ENCODE data around the gene ST6GALNAC6. TPM values are rescaled to one million over a fixed set of nuclear protein-coding genes. Genes with fewer than 3 reads are reported as not detected.
"Not testable (repeated sequence)": the region's sequence is repeated elsewhere in the genome, so short reads cannot be mapped to it uniquely, and the experiment has no call there.

The ST6GALNAC6 gene
- total RNA-seq, 1 experiment from 2014 or later, result 47.3 TPM

DNA sequence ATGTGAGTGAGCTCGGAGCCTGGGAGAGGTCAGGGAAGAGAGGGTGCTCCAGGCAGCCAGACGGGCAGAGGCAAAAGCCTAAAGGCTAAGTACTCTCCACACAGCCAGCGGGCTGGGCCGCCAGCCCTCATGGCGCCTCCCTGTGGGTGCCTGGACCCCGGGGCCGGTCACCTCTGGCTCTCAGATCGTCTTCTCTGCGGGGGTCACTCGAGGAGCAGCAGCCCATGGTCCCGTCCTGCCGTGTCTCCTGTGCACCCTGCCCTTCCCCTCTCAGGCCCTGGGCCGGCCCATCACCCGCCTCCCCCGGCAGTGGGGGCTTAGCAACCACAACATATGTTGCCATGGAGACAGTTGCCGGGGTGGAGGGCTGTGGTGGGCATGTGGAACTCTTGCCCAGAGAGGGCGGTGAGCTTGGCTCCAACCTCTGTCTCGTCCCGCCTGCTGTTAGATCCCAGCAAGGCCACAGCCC is 26.1 kb downstream of the ST6GALNAC6 start:
- Histone ChIP-seq H3K4me3 (no peak overlapping the region), H3K36me3 (peaks cover 10% of the 10 kb centered on the region), H3K27me3 (no peaks in the 10 kb centered on the region), H3K9me3 (no peaks in the 10 kb centered on the region)
- DNase-seq, result no peak

DNA sequence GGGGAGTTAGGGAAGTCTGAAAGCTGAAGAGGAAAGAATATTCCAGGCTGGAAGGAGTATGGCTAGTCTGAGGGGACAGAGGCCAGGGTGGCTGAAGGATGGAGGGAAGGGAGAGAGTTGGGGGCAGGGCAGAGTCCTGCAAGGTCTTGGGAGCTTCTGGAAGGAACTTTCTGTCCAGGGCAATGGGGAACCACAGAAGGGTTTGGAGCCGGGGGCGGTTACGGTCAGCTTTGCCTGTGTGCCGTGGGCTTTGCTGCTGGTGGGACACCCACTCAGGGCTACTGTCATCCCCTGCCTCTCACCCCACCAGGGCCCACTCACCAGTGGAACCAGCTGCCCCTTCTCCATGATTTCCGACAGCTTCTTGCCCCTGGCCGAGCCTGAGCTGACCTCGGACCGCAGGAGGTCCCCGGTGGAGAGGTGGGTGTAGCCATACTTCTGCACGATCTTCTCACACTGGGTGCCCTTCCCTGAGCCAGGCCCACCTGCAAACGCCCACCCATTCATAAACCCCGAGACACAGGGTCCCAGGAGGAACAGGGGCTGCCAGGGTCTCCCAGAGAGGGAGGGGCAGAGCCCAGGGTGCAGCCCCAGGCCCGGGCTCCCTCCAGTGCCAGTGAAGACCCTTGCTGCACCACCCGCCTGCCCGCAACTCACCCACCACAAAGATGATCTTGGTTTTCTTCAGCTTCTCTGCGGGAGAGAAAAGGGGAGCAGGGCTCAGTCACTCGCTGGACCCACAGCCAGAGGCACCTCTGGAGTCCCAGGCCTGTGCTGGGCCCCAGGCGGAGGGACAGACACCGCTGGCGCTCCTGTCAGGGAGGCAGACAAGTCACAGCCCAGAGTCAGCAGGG is 26.8 kb downstream of the ST6GALNAC6 start:
- H3K4me3 ChIP-seq, result no peak overlapping the region
- H3K36me3 ChIP-seq, result peaks cover 10% of the 10 kb centered on the region
- H3K27me3 ChIP-seq, result no peaks in the 10 kb centered on the region
- no peak for DNase-seq
- H3K9me3 ChIP-seq, result no peaks in the 10 kb centered on the region

DNA sequence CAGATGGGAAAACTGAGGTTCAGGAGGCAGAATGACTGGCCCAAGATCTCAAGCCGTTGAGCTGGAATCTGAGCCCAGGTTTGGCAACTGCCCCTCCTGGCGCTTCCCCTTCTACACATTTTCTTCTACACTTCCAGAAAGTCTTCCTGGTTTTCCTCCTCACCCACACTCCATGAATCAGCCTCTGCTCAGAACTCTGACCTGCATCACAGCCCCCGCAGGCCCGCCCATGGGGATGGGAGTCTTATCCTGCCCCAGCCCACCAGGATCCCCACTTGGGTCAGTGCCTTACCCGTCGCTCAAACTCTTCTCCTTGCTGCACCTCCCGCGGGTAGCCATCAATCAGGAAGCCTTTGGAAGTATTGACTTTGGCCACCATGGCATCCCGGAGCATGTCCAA is 27.9 kb downstream of the ST6GALNAC6 start:
- H3K27me3 ChIP-seq, result no peaks in the 10 kb centered on the region
- no peaks in the 10 kb centered on the region for H3K9me3 ChIP-seq
- H3K4me3 ChIP-seq, result no peak overlapping the region
- DNase-seq, result no peak
- H3K36me3 ChIP-seq, result peaks cover 14% of the 10 kb centered on the region

DNA sequence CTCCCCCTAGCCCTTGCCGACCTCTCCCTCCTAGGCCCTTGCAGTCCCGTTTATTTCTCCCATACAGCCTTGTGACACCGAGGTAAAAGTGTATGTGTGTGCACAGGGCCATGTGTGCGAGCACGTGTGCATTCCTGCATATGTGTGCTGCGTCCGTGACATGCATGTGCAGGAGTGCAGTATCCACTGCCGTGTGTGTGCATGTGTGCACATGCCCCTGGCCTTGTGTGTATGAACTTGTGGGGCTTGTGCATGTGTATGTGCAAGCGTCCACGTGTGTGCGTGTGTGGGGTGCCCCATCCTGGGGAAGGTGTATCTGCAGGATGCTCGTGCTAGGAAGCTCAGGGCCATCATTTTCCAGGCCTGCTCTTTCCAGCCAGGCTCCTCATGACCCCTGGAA is 28.5 kb downstream of the ST6GALNAC6 start:
- Histone ChIP-seq H3K27me3 (no peaks in the 10 kb centered on the region), H3K9me3 (no peaks in the 10 kb centered on the region), H3K4me3 (no peak overlapping the region), H3K36me3 (peaks cover 14% of the 10 kb centered on the region)
- DNase-seq, result no peak

DNA sequence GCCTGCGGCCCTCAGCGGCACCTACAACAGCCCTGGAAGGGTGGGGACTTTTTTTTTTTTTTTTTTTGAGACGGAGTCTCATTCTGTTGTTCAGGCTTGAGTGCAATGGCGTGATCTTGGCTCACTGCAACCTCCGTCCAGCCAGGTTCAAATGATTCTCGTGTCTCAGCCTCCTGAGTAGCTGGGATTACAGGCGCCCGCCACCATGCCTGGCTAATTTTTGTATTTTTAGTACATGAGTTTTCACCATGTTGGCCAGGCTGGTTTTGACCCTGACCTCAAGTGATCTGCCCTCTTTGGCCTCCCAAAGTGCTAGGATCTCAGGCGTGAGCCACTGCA is 29.3 kb downstream of the ST6GALNAC6 start:
- not testable (repeated sequence) for H3K9me3 ChIP-seq, H3K4me3 ChIP-seq, DNase-seq, H3K27me3 ChIP-seq
- H3K36me3 ChIP-seq, result peaks cover 14% of the 10 kb centered on the region

DNA sequence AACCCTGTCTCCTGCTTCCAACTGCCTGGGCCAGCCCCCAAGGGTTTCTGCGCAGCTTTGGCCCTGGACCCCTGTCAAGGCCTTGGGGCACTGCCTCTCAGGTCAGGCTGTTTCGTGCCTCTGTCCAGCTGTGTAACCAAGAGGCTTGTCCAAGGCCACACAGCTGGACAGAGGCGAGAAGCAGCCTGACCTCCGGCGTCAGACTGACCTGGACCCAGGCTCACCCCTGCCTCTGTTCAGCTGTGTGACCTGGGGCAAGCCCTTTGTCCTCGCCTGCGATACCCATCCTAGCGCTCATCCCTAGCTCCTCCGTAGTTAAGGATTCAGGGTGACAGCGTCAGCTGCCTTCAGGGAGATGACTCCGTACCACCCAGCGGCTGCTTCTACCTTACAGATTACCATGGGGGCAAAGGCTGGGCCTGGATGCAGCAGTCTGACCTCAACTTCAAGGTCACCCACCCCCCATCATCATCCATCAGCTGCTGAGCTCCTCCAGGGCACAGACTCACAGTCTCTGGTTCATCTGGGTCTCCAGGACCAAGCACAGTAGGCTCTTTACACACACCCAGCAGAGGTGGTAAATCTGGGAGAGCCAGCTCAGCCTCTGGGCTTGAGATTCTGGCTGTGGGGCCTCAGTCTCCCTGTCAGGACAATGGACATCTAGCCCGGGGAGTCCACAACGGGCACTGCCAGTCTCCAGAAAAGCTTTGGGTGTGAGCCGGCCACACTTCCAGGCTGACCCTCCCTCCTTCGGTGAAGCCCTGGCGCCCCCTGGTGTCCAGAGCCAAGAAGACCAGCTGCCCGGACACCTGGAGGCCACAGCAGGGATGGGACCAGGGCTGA is 29.9 kb downstream of the ST6GALNAC6 start:
- Histone ChIP-seq H3K4me3 (no peak overlapping the region), H3K27me3 (no peaks in the 10 kb centered on the region), H3K36me3 (peaks cover 14% of the 10 kb centered on the region), H3K9me3 (no peaks in the 10 kb centered on the region)
- DNase-seq, result peak; percentile 73

DNA sequence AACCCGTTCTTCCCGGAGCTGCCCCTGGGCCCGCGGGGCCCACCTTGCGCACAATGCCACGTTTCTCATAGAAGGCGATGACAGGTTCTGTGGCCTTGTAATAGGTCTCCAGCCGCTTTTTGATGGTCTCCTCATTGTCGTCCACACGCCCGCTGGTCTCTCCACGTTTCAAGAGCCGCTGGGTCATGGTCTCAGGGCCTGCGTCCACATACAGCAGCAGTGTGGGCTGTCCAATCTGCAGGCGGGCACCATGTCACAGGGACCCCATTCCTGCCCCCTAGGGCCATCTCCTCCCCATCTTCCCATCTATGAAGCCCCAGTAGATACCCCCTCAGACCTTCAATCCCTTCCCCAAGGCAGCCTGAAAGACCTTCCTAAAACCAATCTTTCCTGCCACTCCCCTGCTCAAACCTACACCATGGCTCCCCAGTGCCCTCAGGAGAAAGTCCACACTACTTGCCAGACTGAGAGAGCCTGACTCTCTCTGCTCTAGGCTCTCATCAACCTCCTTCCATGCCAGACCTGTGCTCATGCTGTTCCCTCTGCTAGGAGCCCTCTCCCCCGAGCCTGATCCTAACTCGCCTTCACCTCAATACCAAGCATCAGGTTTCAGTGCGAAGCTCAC is 31.0 kb downstream of the ST6GALNAC6 start:
- H3K27me3 ChIP-seq, result no peaks in the 10 kb centered on the region
- no peak overlapping the region for H3K4me3 ChIP-seq
- no peaks in the 10 kb centered on the region for H3K9me3 ChIP-seq
- peaks cover 12% of the 10 kb centered on the region for H3K36me3 ChIP-seq
- DNase-seq, result no peak

DNA sequence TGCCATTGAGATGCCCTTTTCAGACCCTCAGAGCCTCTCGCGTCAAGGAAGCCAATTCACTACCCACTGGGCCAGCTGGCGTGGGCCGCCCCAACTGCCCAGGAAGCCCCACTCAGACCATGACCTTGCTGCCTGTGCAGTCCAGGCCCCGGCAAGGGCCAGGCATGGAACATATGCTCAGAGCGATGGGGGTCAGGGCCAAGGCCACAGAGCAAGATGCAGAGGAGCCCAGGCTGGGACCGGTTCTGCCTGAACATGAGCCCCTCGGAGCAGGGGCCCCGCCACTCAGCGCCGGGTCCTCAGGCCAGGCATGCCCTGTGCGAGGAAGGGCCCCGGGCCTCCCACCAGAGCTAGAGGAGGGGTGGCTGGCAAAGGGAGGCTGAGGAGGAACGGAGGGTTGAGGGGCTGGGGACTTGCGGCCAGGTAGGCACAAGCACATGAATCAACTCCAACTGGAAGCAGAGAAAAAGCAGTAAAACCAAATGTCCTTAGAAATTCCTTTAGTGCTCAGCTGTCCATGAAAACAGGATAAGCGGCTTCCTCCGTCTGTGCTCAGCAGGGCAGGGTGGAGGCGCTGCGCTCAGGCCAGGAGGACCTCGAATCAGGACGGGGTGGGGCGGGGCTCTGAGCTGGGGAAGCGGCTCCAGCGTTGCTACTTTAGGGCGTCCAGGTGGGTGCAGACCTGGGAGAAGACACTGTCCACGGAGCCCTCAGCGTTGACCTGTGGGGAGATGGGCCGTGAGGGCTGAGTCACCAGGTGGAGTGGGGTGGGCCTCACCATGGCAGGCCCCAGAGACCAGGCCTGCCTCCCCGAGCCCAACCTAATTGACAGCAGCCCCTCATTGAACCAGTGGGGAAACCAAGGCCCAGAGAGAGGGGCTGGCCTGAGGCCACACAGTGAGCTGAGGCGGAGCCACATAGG is 31.8 kb downstream of the ST6GALNAC6 start:
- no peak overlapping the region for H3K4me3 ChIP-seq
- H3K27me3 ChIP-seq, result no peaks in the 10 kb centered on the region
- DNase-seq, result no peak
- H3K36me3 ChIP-seq, result peaks cover 8% of the 10 kb centered on the region
- H3K9me3 ChIP-seq, result no peaks in the 10 kb centered on the region

DNA sequence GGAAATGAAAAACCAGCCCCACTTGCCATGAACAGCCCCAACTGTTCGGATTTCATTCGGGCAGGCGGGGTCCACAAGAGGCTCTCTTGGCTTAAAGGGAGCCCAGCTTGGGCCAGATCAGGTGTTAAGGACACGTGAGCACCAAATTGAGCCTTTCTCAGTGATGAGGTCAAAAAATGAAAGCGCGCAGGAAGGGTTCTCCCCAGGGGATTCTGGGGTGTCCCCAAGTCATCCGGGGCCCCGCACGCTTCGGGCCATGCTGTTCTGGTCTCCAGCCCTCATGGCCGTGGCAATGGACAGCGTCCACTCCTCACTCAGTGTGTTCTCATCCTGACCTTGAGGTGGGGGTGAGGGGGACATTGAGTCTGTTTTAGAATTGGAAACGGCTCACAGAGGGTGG is 32.9 kb downstream of the ST6GALNAC6 start:
- Histone ChIP-seq H3K36me3 (peaks cover 4% of the 10 kb centered on the region), H3K27me3 (no peaks in the 10 kb centered on the region), H3K4me3 (no peak overlapping the region), H3K9me3 (no peaks in the 10 kb centered on the region)
- DNase-seq, result no peak

DNA sequence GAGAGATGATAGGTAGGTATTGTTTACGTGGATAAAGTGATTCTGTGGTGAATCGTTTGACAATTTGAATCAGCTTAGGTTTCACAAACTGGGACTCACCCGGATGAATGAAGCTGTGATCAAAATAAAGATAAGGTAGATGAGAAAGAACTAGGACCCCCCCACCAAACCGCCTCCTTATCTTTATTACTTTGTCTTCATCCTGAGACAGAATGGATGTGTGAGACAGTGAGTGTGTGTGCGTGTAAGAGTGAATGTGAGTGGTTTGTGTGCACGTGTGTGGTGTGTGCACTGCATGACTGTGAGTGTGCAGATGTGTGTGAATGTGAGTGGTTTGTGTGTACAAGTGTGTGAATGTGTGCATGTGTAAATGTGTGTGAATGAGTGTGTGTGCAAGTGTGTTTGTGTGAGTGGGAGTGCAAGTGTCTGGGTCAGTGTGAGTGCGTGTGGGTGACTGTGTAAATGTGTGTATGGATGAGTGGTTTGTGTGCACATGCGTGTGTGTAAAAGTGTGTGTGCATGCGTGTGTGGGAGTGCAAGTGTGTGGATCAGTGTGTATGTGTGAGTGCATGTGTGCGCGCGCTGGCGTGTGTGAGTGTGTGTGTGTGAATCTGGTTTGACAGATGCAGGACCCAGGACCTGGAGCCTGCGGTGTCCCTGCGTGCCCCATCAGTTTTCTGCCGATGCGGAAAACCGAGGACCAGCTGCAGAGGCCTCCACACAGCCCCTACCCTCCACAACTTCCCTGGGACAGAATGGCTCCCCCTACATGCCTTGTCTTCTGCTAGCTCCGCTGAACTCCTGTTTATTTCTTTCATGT is 33.5 kb downstream of the ST6GALNAC6 start:
- DNase-seq, result no peak
- Histone ChIP-seq H3K4me3 (no peak overlapping the region), H3K27me3 (no peaks in the 10 kb centered on the region), H3K36me3 (peaks cover 4% of the 10 kb centered on the region; the same call in 1 of the 2 replicates), H3K9me3 (no peaks in the 10 kb centered on the region)

DNA sequence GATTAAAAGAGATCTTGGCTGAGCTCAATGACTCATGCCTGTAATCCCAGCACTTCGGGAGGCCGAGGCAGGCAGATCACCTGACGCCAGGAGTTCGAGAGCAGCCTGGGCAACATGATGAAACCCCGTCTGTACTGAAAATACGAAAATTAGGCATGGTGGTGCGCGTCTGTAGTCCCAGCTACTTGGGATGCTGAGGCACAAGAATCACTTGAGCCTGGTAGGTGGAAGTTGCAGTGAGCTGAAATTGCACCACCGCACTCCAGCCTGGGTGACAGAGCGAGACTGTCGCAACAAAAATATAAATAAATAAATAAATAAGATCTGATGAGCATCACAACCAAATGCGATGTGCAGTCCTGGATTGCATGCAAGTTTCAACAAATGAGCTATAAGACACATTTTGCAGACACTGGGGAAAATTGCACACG is 36.2 kb downstream of the ST6GALNAC6 start:
- Histone ChIP-seq H3K9me3 (no peaks in the 10 kb centered on the region), H3K4me3 (no peak overlapping the region), H3K36me3 (peaks cover 4% of the 10 kb centered on the region; the same call in 1 of the 2 replicates)

DNA sequence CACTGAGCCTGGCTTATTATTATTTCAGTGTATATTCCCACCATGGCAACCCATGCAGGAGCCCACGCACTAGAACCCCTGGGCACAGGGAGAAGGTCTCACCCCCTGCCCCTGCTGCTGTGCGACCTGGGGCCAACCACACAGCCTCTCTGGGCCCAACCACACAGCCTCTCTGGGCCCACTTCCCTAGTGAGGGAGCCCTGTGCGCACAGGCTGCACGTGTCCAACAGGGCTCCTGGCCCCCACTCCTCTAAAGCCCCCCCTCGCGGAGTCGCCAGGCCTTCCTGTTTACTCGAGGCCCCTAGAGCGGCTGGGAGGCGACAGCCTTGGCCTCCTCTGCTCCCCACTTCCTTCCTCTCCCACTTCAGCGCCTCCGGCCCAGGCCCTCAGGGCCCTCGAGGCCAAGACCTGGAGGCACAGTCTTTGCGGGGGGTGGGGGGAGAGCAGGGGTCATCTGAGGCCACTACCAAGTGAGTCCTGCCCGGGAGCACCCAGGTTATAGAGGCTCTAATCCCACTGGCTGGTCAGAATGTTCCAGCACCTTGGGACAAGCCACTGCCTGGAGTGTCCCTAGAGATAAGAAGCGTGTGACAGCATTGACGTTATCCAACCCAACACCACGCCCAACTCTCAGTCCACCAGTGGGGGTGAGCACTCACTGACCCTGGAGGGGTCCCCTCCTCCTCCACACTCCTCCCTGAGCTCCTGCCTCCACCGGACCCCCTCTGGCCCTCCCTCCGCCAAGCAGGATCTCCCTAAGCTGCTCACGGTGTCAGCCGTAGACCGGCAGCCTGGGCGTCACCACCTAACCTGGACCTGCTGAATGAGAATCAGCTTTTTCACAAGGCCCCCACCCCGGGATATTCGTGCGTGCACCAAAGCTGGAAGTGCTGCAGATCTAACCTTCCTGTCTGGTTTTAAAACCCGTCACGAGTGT is 37.1 kb downstream of the ST6GALNAC6 start:
- Histone ChIP-seq H3K4me3 (no peak overlapping the region), H3K36me3 (peaks cover 3% of the 10 kb centered on the region; the same call in 1 of the 2 replicates), H3K9me3 (no peaks in the 10 kb centered on the region), H3K27me3 (no peaks in the 10 kb centered on the region)
- no peak for DNase-seq

More for the DNA sequence above, 36.2 kb downstream of the ST6GALNAC6 start:
- H3K27me3 ChIP-seq, result no peaks in the 10 kb centered on the region
- no peak for DNase-seq

DNA sequence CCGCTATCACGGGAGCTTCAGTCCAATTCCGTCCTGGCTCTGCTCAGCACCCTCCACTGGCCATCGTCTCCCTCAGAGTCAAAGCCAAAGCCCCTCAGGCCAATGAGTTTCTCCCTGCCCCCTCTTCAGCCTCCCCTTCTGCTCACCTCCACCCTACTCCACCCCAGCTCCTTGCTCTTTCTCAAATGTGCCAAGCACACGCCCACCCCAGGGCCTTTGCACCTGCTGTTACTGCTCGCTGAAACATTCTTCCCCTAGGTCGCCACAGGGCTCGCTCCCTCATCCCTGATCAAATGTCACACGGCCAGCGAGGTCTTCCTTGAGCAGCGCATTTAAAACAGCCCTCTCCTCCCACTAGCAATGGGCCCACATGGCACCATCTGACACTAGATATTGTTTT is 38.6 kb downstream of the ST6GALNAC6 start:
- Histone ChIP-seq H3K36me3 (no peaks in the 10 kb centered on the region), H3K4me3 (no peak overlapping the region), H3K27me3 (no peaks in the 10 kb centered on the region), H3K9me3 (no peaks in the 10 kb centered on the region)
- no peak for DNase-seq

DNA sequence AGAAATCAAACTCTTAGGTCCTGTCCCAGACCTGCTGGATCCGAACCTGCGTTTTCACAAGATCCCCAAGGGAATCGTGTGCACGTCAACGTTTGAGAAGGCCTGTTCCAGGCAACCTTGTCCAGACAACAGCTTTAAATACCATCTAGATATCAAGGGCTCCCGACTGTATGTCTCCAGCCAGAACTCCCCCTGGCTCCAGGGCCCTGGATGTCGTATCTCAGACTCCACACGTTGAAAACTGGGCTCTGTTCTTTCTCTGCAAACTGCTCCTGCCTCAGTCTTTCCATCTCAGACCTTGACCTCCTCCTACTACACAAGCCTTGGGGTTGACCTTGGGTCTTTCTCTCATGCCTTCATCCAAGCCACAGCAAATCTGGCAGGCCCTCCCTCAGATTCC is 39.1 kb downstream of the ST6GALNAC6 start:
- H3K9me3 ChIP-seq, result no peaks in the 10 kb centered on the region
- no peaks in the 10 kb centered on the region for H3K27me3 ChIP-seq
- no peaks in the 10 kb centered on the region for H3K36me3 ChIP-seq
- no peak for DNase-seq
- H3K4me3 ChIP-seq, result no peak overlapping the region
